Left ventricle myocardium inferior (tissue), 1 donor: Measurements from ENCODE around the gene ACTN4. TPM values are rescaled to one million over a fixed set of nuclear protein-coding genes. Genes with fewer than 3 reads are reported as not detected.

Experiments
- DNase-seq: peaks from one replicate; pipeline ENCODE4 v3.0.0-alpha.2; 2020
- H3K27ac ChIP-seq: fragments of 200-600 bp; replicated peaks from 2 replicates; pipeline ENCODE4 v1.8.0; 2021
- H3K27me3 ChIP-seq: fragments of 200-600 bp; 2 replicates; pipeline ENCODE4 v1.8.0; 2021; ENCODE audit warnings: low read depth
- H3K36me3 ChIP-seq: fragments of 200-600 bp; 2 replicates; pipeline ENCODE4 v1.8.0; 2021
- H3K4me1 ChIP-seq: fragments of 200-600 bp; 2 replicates; pipeline ENCODE4 v1.8.0; 2021
- H3K4me3 ChIP-seq: fragments of 200-600 bp; 2 replicates; pipeline ENCODE4 v1.8.0; 2021; ENCODE audit warnings: mild to moderate bottlenecking, moderate library complexity
- H3K9me3 ChIP-seq: fragments of 200-600 bp; replicated peaks from 2 replicates; pipeline ENCODE4 v1.8.0; 2021
- CTCF ChIP-seq: fragments of 200-600 bp; IDR thresholded peaks from 2 replicates; pipeline ENCODE4 v1.8.0; 2021; ENCODE audit warnings: antibody characterized with exemption, mild to moderate bottlenecking, borderline replicate concordance
- intact Hi-C: fragments of 100-400 bp; cut with micrococcal nuclease; formaldehyde crosslinking; loops from one replicate; pipeline ENCODE4 v1.11.0; 2022
- total RNA-seq: library from RNA; stranded (reverse); fragmentation: NEBNext Ultra II Directional; extraction: Animal tissue kit (Norgen Biotek cat#: 25700); gene quantifications from one replicate; pipeline ENCODE4 v1.2.1, GENCODE V29; 2021
- donor health status: DM: no; HTN: yes; CAD: no; lungs with severe emphysema.

ACTN4 gene
- total RNA-seq, 1 donor from 2014 or later, result 111 TPM

GRCh38 chr19:38634757-38635482 is 12.5 kb upstream of the ACTN4 start:
- Histone ChIP-seq H3K4me1 (peaks cover 39% of the 10 kb centered on the region), H3K36me3 (peaks cover 71% of the 10 kb centered on the region), H3K9me3 (no peaks in the 10 kb centered on the region), H3K4me3 (no peak overlapping the region), H3K27ac (peak overlapping the region; percentile 46), H3K27me3 (no peaks in the 10 kb centered on the region)
- intact Hi-C loops, result loop anchor here (10.0 kb wide), 1 partner anchor 230 kb away; the partner anchor contains the start of gene FAM98C
- peak; percentile 71 for DNase-seq
- peak; percentile 99 for TF ChIP-seq CTCF

- no peaks in the 10 kb centered on the region for H3K27me3 ChIP-seq
- H3K4me1 ChIP-seq, result peaks cover 45% of the 10 kb centered on the region
- no peaks in the 10 kb centered on the region for H3K9me3 ChIP-seq
- DNase-seq, result no peak
- peak overlapping the region; percentile 82 for H3K27ac ChIP-seq
- H3K4me3 ChIP-seq, result no peak overlapping the region
- peaks cover 63% of the 10 kb centered on the region for H3K36me3 ChIP-seq
- intact Hi-C loops, result loop anchor here (10.0 kb wide), 1 partner anchor 231 kb away; the partner anchor contains the start of gene FAM98C
- no peak for TF ChIP-seq CTCF
Measured at GRCh38 chr19:38635483-38636399, 11.7 kb upstream of the ACTN4 start.

GRCh38 chr19:38638461-38638860 is 9.0 kb upstream of the ACTN4 start:
- peaks cover 65% of the 10 kb centered on the region for H3K4me1 ChIP-seq
- intact Hi-C loops, result loop anchor here (10.0 kb wide), 1 partner anchor 234 kb away; the partner anchor contains the start of gene FAM98C

GRCh38 chr19:38639679-38640078 is 7.8 kb upstream of the ACTN4 start:
- peaks cover 60% of the 10 kb centered on the region for H3K4me1 ChIP-seq
- intact Hi-C loops, result loop anchor here (10.0 kb wide), 1 partner anchor 235 kb away; the partner anchor contains the start of gene FAM98C
- TF ChIP-seq CTCF, result no peak

More at GRCh38 chr19:38638461-38638860, 9.0 kb upstream of the ACTN4 start:
- Histone ChIP-seq H3K4me3 (no peak overlapping the region), H3K9me3 (no peaks in the 10 kb centered on the region), H3K27ac (peak overlapping the region; percentile 4), H3K36me3 (peaks cover 37% of the 10 kb centered on the region), H3K27me3 (no peaks in the 10 kb centered on the region)
- no peak for TF ChIP-seq CTCF
- DNase-seq, result no peak

GRCh38 chr19:38640368-38640767 is 7.1 kb upstream of the ACTN4 start:
- peak; percentile 36 for TF ChIP-seq CTCF
- peaks cover 53% of the 10 kb centered on the region for H3K4me1 ChIP-seq
- no peak for DNase-seq
- no peaks in the 10 kb centered on the region for H3K27me3 ChIP-seq
- H3K27ac ChIP-seq, result peak overlapping the region; percentile 83
- H3K36me3 ChIP-seq, result peaks cover 27% of the 10 kb centered on the region
- H3K9me3 ChIP-seq, result no peaks in the 10 kb centered on the region
- peak overlapping the region; percentile 27 for H3K4me3 ChIP-seq
- intact Hi-C loops, result no loop called here

More at GRCh38 chr19:38639679-38640078, 7.8 kb upstream of the ACTN4 start:
- no peak for DNase-seq
- H3K9me3 ChIP-seq, result no peaks in the 10 kb centered on the region
- peak overlapping the region; percentile 83 for H3K27ac ChIP-seq
- peaks cover 33% of the 10 kb centered on the region for H3K36me3 ChIP-seq
- H3K27me3 ChIP-seq, result no peaks in the 10 kb centered on the region
- H3K4me3 ChIP-seq, result no peak overlapping the region
